HFFc6 (cell line): ENCODE results near the gene FGF18. TPM values are rescaled to one million over a fixed set of nuclear protein-coding genes. Genes with fewer than 3 reads are reported as not detected.
"Not testable (repeated sequence)": the region's sequence is repeated elsewhere in the genome, so short reads cannot be mapped to it uniquely, and the experiment has no call there.

Source experiments
- DNase-seq: peaks from one replicate; pipeline ENCODE4 v3.0.0-alpha.2; 2018
- H3K27ac Mint-ChIP-seq: 2 replicates; pipeline ENCODE4 v1.8.0; 2020; ENCODE audit warnings: mild to moderate bottlenecking, mixed read lengths
- H3K27me3 Mint-ChIP-seq: 2 replicates; pipeline ENCODE4 v1.8.0; 2021; ENCODE audit warnings: mild to moderate bottlenecking, moderate library complexity, mixed read lengths; ENCODE audit not compliant: insufficient read depth
- H3K36me3 Mint-ChIP-seq: 2 replicates; pipeline ENCODE4 v1.8.0; 2021; ENCODE audit warnings: low read depth, mixed read lengths
- H3K4me1 Mint-ChIP-seq: 2 replicates; pipeline ENCODE4 v1.8.0; 2020; ENCODE audit warnings: low read depth, mixed read lengths
- H3K4me3 Mint-ChIP-seq: 2 replicates; pipeline ENCODE4 v1.8.0; 2020; ENCODE audit warnings: mild to moderate bottlenecking, moderate library complexity, mixed read lengths
- H3K9me3 Mint-ChIP-seq: 2 replicates; pipeline ENCODE4 v1.8.0; 2020; ENCODE audit warnings: mild to moderate bottlenecking, mixed read lengths
- CTCF ChIP-seq: fragments of 200-600 bp; sonication (generic); IDR thresholded peaks from 2 replicates; pipeline ENCODE4 v1.5.0; 2021; ENCODE audit warnings: antibody characterized with exemption, mild to moderate bottlenecking
- long read RNA-seq: library from polyadenylated mRNA; unstranded; transcript quantifications from one replicate; pipeline ENCODE4 v2.0.0, GENCODE V29; 2019
- total RNA-seq, 6 experiments: library from RNA; stranded (reverse); fragmentation: NEBNext Ultra II Directional; extraction: Animal tissue kit (Norgen Biotek cat#: 25700); gene quantifications; 2 replicates in 1 of 6; 3 replicates in 5 of 6; pipeline ENCODE4 v1.2.3, GENCODE V29; 2021

The FGF18 gene
- under 1 TPM in 2 of 6 experiments, not detected in 4; 0.16 to 0.17 TPM for total RNA-seq
- long read RNA-seq: 0 reads

GRCh38 chr5:171418982-171419687 is at the start of gene FGF18:
FGF18 (plus strand) TSS chr5:171419647; CDS start chr5:171420200, 553 bp downstream.
- H3K27ac Mint-ChIP-seq: no peak within 1 kb of the TSS; the same call in 1 of the 2 replicates
- no peaks in the 10 kb centered on the region for H3K36me3 Mint-ChIP-seq
- DNase-seq: peak; percentile 54
- no peaks in the 10 kb centered on the region for H3K9me3 Mint-ChIP-seq
- peak; percentile 62 for TF ChIP-seq CTCF
- H3K4me1 Mint-ChIP-seq: peaks cover 13% of the 10 kb centered on the region
- H3K27me3 Mint-ChIP-seq: peaks cover 2% of the 10 kb centered on the region; the same call in 1 of the 2 replicates
- H3K4me3 Mint-ChIP-seq: peak within 1 kb of the TSS; percentile 57

GRCh38 chr5:171369898-171370297 is 49.5 kb upstream of the FGF18 start:
- DNase-seq: no peak
- no peak overlapping the region for H3K4me3 Mint-ChIP-seq
- TF ChIP-seq CTCF: no peak
- peaks cover 12% of the 10 kb centered on the region for H3K27me3 Mint-ChIP-seq
- no peaks in the 10 kb centered on the region for H3K9me3 Mint-ChIP-seq
- peaks cover 8% of the 10 kb centered on the region; the same call in 1 of the 2 replicates for H3K4me1 Mint-ChIP-seq
- no peak overlapping the region for H3K27ac Mint-ChIP-seq
- H3K36me3 Mint-ChIP-seq: no peaks in the 10 kb centered on the region

GRCh38 chr5:171370881-171371280 is 48.6 kb upstream of the FGF18 start:
- not testable (repeated sequence) for DNase-seq, H3K36me3 Mint-ChIP-seq, H3K9me3 Mint-ChIP-seq, H3K4me3 Mint-ChIP-seq, H3K4me1 Mint-ChIP-seq, H3K27ac Mint-ChIP-seq
- peaks cover 12% of the 10 kb centered on the region for H3K27me3 Mint-ChIP-seq
- TF ChIP-seq CTCF: peak; percentile 37; the same call in 1 of the 2 replicates

GRCh38 chr5:171371326-171371725 is 48.1 kb upstream of the FGF18 start:
- Mint-ChIP-seq H3K27me3 (peaks cover 12% of the 10 kb centered on the region), H3K4me3 (no peak overlapping the region), H3K36me3 (no peaks in the 10 kb centered on the region), H3K4me1 (peaks cover 8% of the 10 kb centered on the region; the same call in 1 of the 2 replicates), H3K9me3 (no peaks in the 10 kb centered on the region), H3K27ac (no peak overlapping the region)
- TF ChIP-seq CTCF: no peak
- no peak for DNase-seq

- Mint-ChIP-seq H3K4me3 (no peak overlapping the region), H3K27ac (no peak overlapping the region), H3K4me1 (no peaks in the 10 kb centered on the region; the same call in 1 of the 2 replicates), H3K9me3 (no peaks in the 10 kb centered on the region), H3K36me3 (no peaks in the 10 kb centered on the region), H3K27me3 (peaks cover 3% of the 10 kb centered on the region)
- no peak for TF ChIP-seq CTCF
- DNase-seq: no peak
Observed at GRCh38 chr5:171379961-171380360, 39.5 kb upstream of the FGF18 start.

- H3K4me3 Mint-ChIP-seq, DNase-seq, H3K4me1 Mint-ChIP-seq, H3K27ac Mint-ChIP-seq: not testable (repeated sequence)
- peaks cover 19% of the 10 kb centered on the region for H3K27me3 Mint-ChIP-seq
- H3K36me3 Mint-ChIP-seq: peaks cover 19% of the 10 kb centered on the region
- H3K9me3 Mint-ChIP-seq: peaks cover 17% of the 10 kb centered on the region
Observed at GRCh38 chr5:171384416-171384815, 35.0 kb upstream of the FGF18 start.

- peaks cover 19% of the 10 kb centered on the region for H3K27me3 Mint-ChIP-seq
- not testable (repeated sequence) for H3K27ac Mint-ChIP-seq, H3K4me3 Mint-ChIP-seq, DNase-seq
- peaks cover 17% of the 10 kb centered on the region for H3K9me3 Mint-ChIP-seq
- H3K36me3 Mint-ChIP-seq: peaks cover 25% of the 10 kb centered on the region
- peaks cover 11% of the 10 kb centered on the region for H3K4me1 Mint-ChIP-seq
Observed at GRCh38 chr5:171384999-171385398, 34.4 kb upstream of the FGF18 start.
